22Rv1 (cell line): Measurements from ENCODE around the gene NALCN.

ENCODE experiments used
- CTCF ChIP-seq: fragments of 450-650 bp; IDR thresholded peaks from 2 replicates; pipeline ENCODE4 v1.5.1; 2017; ENCODE audit warnings: mild to moderate bottlenecking
- ZFX ChIP-seq: fragments of 450-650 bp; IDR thresholded peaks from 2 replicates; pipeline ENCODE4 v1.6.1; 2017; ENCODE audit warnings: antibody characterized with exemption, borderline replicate concordance

- TF ChIP-seq CTCF (no peak), ZFX (no peak)
These were observed 307.3 kb downstream of the NALCN start for GRCh38 chr13:101109005-101109404.
